Measurements from ENCODE around the gene TFF1.

DNA sequence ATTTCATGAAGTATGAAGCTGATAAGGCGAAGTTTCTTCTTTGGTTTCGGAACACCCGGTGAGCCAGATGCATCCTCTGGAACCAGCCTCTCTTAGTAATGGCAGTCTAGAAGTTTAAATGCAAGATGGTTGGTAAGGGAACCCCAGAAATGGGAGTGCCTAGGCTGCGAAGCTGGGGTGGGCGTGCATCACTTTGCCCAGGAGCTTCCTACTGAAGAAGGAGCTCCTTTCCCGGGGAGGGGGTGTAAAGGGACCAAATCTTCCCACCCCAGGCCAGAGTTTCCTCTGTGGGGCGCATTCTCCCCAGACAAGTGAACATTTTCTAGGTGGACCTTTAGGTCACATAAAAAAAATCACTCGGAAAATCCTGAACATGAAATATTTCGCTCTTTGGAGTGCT is 19.9 kb downstream of the TFF1 start:
- no peak for TF ChIP-seq EZH2 (IDR thresholded peaks at IDR 0.05; ENCODE audit: low read depth)
- TF ChIP-seq, protein P1, sequence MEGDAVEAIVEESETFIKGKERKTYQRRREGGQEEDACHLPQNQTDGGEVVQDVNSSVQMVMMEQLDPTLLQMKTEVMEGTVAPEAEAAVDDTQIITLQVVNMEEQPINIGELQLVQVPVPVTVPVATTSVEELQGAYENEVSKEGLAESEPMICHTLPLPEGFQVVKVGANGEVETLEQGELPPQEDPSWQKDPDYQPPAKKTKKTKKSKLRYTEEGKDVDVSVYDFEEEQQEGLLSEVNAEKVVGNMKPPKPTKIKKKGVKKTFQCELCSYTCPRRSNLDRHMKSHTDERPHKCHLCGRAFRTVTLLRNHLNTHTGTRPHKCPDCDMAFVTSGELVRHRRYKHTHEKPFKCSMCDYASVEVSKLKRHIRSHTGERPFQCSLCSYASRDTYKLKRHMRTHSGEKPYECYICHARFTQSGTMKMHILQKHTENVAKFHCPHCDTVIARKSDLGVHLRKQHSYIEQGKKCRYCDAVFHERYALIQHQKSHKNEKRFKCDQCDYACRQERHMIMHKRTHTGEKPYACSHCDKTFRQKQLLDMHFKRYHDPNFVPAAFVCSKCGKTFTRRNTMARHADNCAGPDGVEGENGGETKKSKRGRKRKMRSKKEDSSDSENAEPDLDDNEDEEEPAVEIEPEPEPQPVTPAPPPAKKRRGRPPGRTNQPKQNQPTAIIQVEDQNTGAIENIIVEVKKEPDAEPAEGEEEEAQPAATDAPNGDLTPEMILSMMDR (conservative IDR thresholded peaks at IDR 0.05): no peak
